COLO668 (cell line): ENCODE results near the gene SLC14A1.
"Not testable (repeated sequence)": the region's sequence is repeated elsewhere in the genome, so short reads cannot be mapped to it uniquely, and the experiment has no call there.

Experiments
- DNase-seq: peaks from one replicate; lab custom pipeline; 2025; ENCODE audit not compliant: unreplicated experiment; lab: John Stamatoyannopoulos, UW

The SLC14A1 gene

DNA sequence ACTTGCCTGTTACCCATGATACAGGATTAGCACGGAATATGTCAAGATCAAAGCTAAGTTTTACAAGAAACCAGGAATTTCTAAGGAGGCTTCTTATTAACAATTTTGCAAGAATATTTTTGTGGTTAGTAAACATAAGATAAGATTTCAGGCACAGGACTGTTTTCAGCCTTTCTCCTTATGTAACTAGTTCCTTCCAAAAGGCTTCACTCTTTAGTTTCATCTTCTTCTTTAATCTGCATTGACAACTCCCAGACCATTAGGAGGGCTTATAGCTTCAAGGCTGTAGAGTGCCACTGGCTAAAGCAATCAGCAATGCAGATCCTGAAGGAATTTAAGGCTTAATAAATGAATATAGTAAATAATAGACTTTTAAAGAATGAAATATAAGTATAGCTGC, 29.3 kb downstream of the SLC14A1 start:
- DNase-seq, result no peak

DNA sequence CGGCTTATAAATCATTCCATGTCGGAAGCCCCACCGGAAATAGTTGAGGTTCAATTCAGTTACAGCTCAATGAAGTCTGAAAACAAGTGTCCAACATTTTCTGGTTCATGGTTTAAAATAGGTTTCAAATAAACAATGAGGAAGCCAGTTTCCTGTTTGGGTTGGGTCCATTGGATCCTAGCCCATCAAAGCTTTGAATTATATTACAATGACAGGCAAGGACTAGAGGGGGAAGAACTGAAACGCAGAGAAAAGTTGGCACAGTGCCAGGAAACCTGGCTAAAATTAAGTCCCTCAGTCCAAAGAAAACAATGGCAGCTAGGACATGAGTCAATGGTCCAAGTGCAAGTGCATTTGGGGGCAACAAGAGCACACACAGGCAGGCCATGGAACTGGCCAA, 32.0 kb downstream of the SLC14A1 start:
- DNase-seq, result peak; percentile 70

GRCh38 chr18:45757005-45757404, 33.0 kb downstream of the SLC14A1 start:
- no peak for DNase-seq

- not testable (repeated sequence) for DNase-seq
Observed at GRCh38 chr18:45757644-45758043, 33.7 kb downstream of the SLC14A1 start.

DNA sequence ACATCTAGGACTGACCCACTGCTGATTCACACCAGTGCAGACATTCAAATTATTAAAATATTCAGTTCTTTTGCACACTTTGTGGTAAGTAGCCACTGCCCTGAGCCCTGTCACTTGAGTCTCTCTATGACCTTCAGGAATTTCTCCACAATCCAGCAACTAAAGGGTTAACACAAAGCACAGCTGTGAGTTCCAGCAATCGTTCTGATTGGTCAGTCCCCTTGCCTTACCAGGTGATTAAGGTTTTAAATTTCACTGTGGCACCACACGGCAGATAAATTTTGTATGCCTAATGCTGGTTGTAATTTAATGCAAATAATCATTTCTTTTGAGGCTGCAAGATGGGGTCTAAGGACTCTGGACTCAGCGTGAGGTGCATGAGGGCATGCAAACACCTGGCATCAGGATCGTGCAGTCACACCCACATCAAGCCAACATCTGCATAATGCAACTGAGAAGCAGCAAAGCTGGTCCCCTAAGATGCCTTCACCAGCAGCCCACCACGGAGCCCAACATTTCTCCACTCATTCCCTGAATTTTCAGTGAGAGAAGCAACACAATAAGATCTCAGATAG, 36.6 kb downstream of the SLC14A1 start:
- DNase-seq, result peak; percentile 47

GRCh38 chr18:45761512-45762114, 37.6 kb downstream of the SLC14A1 start:
- no peak for DNase-seq

- DNase-seq, result no peak
Observed at GRCh38 chr18:45764000-45764686, 40.2 kb downstream of the SLC14A1 start.

GRCh38 chr18:45765796-45766195, 41.8 kb downstream of the SLC14A1 start:
- DNase-seq, result no peak

- DNase-seq, result no peak
Observed at GRCh38 chr18:45771587-45772480, 47.9 kb downstream of the SLC14A1 start.

- peak; percentile 18 for DNase-seq
Observed at GRCh38 chr18:45774065-45774521, 50.1 kb downstream of the SLC14A1 start.

DNA sequence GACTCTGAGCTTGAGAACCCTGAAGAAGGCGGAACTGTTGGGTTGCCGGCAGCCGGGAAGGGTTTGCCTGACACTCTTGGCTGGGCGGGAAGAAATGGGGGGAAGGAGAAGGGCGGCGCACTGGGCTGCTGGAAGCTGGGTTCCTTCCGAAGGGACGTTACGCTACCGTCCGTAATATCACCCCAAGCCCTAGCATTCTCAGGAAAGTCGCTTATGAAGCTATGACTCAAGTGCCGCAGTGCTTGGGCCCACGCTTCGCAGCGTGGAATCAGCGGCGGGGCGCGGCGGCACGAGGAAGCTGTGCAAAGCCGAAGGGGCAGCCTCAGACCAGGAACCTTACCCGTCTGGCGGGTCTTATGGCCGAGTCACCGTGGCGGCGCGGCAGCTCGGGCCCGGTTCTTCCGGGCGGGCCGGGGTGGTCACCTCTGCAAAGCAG, 51.3 kb downstream of the SLC14A1 start:
- DNase-seq, result no peak

DNA sequence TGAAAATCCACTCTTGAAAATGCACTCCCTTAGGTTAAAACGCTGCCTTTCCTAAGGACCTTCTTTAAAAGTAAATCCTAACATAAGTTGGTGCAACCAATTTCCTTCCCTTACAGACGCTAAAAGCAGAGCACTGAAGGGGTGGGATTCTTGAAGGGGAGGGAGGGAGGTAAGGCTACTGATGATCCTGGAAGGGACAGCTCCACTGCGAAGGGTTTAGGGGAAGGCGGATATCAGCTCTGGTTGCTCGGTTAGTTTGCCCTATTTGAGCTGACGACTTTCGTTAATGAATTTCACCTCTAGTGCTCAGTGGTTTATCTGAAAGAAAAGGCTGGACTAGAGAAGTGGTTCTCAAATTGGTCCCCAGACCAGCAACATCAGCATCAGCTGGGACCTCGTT, 51.8 kb downstream of the SLC14A1 start:
- no peak for DNase-seq

GRCh38 chr18:45777393-45777792, 53.4 kb downstream of the SLC14A1 start:
- DNase-seq, result no peak

DNA sequence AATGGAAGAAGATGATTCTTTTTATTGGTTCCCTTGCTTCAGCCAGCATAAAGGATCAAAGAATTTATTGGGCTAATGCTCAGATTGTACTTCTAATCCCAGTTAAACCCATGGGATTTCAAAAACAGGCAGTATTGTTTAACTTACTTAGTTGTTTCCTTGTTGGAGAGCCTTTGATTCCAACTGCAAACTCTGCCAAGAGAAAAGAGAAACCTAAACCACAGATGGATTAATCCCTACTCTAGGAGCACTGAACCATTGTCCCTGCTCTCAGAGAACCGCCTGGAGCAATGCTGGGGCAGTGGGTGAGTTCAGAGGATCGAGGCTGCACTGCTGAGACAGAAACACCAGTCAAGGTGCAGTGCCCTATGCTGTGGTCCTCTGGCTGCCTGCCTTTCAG, 56.6 kb downstream of the SLC14A1 start:
- no peak for DNase-seq

GRCh38 chr18:45782662-45783061, 58.7 kb downstream of the SLC14A1 start:
- DNase-seq, result no peak

DNA sequence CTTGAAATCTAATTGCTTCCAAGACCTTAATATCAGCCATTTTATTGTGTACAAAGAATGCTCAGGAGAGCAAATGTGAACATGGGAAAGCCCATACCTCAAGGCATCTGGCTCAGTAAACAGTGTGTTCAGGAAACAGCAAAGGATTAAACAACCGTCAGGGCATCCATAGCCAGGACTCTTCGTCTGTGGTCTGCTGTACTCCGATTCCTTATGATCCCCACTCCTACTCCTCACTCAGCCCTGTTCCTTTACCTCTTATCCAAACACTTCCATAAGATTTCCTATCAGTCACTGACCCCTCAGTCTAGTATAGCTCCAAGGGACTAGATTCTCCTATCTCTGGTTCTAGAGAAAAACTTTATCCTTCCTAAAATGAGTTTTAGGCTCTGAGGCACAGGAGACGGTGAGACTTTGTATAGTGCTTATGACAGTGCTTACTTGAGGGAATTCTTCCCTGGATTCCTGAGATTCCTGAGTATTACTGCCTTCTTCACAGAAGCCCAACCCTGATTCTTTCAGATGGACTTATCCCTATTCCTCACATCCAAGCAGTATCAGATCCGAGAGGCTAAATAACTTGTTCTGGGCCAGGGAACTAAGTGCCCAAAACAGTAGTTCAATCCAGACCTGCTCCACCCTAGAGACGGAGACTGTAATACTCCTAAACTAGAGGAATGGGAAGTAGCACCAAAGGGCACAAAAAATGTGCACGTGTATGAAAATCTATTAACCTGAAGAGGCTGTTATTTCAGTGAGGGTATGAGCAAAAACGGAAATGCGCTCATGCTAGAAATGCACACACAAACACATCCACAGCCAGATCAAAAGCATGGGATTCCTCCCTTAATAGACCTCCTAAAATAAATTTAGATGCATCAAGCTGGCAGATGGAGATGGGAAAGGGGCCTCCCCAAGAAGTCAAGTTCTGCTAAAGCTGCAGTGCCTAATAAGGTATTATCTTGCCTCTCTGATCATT, 59.4 kb downstream of the SLC14A1 start:
- DNase-seq, result no peak

- DNase-seq, result no peak
Observed at GRCh38 chr18:45785134-45785533, 61.2 kb downstream of the SLC14A1 start.

DNA sequence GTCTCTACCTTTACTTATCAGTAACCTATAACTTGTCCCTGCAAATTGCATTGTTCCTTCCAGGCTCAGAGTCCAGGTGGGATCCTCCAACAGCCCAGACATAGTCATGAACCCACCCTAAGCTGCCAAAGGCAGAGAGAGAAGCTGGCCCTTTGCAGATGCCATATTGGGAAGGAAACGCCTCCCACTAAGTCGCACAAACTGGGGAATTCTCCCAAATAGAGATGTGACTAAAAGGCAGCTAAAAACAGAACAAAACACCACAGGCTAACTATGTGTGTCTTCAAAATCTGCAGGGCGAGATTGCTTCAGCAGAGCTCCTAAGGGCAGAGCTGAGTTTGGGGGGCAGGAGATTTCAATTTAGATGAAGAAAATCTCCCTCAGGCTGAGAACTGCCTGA, 63.0 kb downstream of the SLC14A1 start:
- no peak for DNase-seq

- no peak for DNase-seq
Observed at GRCh38 chr18:45787346-45787745, 63.4 kb downstream of the SLC14A1 start.

DNA sequence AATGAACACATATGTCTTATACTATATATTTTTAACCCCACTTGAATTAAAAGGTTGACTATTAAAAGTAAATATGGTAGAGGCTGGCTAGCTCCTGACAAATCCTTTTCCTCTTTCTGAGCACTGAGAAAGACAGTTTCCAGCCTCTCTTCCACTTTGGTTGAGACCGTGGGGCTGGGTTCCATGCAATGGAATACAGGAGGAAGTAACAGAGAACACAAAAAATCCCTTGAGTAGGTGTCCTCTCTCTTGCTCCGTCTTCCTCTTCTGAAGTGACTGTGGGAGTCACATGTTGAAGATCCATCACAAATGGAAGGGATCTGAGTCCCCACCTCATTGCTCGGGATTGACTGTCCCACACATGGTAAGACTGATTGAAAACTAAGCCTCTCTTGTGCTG, 64.9 kb downstream of the SLC14A1 start:
- no peak for DNase-seq
